Measurements from ENCODE around the gene DMXL1.
"Not testable (repeated sequence)": the region's sequence is repeated elsewhere in the genome, so short reads cannot be mapped to it uniquely, and the experiment has no call there.

The DMXL1 gene

DNA sequence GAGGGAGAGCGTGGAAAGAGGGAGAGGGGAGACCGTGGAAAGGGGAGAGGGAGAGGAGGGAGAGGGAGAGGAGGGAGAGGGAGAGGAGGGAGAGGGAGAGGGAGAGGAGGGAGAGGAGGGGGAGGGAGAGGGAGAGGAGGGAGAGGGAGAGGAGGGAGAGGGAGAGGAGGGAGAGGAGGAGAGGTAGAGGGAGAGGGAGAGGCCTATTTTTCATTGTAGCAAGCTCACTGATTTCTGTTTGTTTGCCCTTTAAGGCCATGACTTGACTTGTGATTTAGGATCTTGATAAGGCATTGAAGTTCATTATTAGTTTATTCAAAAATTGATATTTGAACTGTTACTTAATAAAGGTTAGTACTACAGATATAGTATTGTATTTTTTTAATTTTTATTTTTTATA is 52.4 kb downstream of the DMXL1 start:
- no peak for DNase-seq
- TF ChIP-seq GATA1 (IDR thresholded peaks at IDR 0.05; ENCODE audit: low read depth, low read length) = no peak
- TF ChIP-seq POLR2A (IDR thresholded peaks at IDR 0.05; ENCODE audit: low read length) = no peak

DNA sequence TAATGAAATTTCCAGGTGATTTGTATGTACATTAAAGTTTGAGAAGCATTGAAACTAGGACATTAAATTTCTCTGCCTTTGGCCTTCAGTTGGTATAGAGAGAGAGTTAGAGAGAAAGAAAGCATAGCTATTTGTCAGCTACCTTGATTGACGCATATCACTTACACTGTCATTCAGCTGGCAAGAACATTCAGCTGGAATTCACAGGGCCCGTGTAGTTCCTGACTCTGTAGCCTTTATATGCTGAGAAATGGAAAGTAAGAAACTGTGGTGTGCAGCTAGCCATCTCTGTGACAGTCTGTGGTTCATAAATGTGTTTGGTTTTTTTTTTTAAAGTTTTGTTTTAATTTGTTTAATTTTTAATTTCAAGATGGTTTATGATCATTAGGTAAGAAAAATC is 58.9 kb downstream of the DMXL1 start:
- no peak for TF ChIP-seq POLR2A (IDR thresholded peaks at IDR 0.05; ENCODE audit: low read length)
- no peak for TF ChIP-seq GATA1 (IDR thresholded peaks at IDR 0.05; ENCODE audit: low read depth, low read length)

DNA sequence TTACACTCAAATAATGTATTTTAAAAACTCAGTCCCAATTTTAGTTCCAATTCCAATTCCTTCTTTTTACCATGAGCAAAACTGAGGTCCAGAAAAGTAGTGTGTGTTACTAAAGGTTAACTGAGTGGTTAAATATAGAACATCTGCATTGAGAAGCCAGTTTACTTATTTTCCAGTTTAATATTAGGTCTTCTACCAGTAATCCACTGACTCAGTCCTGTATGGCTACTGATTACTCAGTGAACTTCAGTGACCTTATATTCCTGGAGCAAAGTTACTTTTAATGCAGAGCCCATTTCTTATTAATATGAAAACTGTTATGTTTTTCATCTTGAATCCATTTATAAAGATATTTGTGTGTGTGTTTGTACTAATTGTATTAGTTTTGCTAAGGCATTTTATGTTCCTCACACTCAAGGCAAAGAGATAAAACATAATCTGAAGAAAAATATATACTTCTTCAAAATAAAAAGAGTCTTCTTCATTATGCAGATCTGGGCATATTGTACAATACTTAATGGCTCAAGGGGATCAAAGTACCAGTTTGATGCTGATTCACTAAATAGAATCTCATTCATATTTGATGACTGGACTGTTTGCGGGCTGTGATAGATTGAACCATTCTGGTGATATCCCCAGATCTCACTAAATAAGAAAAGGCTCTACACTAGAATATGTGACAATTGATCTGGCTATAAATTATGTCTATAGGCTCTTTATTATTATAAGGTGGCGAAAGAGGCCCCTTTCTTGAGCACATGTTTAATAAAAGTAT is 60.8 kb downstream of the DMXL1 start:
- TF ChIP-seq POLR2A (IDR thresholded peaks at IDR 0.05; ENCODE audit: low read length) = no peak
- no peak for TF ChIP-seq GATA1 (IDR thresholded peaks at IDR 0.05; ENCODE audit: low read depth, low read length)
- DNase-seq = no peak

More for the DNA sequence above, 58.9 kb downstream of the DMXL1 start:
- no peak for DNase-seq

DNA sequence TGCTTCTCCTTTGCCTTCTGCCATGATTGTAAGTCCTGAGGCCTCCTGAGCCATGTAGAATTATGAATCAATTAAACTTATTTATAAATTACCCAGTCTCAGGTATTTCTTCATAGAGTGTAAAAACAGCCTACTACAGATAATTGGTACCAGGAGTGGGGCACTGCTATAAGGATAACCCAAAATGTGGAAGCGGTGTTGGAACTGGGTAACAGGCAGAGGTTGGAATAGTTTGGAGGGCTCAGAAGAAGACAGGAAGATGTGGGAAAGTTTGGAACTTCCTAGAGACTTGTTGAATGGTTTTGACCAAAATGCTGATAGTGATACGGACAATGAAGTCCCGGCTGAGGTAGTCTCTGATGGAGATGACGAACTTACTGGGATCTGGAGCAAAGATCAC is 64.9 kb downstream of the DMXL1 start:
- DNase-seq = not testable (repeated sequence)

DNA sequence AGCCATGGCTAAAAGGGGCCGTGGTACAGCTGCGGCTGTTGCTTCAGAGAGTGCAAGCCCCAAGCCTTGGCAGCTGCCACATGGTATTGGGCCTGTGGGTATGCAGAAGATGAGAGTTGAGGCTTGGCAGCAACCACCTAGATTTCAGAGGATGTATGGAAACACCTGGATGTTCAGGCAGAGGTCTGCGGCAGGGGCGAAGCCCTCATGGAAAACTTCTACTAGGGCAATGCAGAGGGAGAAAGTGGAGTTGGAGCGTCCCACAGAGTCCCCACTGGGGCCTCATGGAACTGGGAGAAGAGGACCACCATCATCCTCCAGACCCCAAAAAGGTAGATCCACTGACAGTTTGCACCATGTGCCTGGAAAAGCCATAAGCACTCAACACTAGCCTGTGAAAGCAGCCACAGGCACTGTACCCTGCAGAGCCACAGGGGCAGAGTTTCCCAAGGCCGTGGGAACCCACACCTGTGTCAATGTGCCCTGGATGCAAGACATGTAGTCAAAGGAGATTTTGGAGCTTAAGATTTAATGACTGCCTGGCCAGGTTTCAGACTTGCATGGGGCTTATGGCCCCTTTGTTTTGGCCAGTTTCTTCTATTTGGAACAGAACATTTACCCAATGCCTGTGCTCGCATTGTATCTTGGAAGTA is 65.9 kb downstream of the DMXL1 start:
- no peak for DNase-seq
- no peak for TF ChIP-seq GATA1 (IDR thresholded peaks at IDR 0.05; ENCODE audit: low read depth, low read length)
- TF ChIP-seq POLR2A (IDR thresholded peaks at IDR 0.05; ENCODE audit: low read length) = no peak

DNA sequence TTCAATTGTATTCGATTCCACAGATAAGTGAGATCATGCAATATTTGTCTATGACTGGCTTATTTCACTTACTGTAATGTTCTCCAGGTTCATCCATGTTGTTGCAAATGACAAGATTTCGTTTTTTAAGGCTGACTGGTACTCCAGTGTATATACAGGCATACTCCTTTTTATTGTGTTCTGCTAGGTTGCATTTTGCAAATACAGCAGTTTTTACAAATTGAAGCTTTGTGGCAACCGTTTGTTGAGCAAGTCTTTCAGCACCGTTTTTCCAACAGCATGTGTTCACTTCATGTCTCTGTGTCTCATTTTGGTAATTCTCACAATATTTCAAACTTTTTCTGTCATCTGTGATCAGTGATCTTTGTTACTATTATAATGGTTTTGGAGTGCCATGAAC is 82.7 kb downstream of the DMXL1 start:
- no peak for DNase-seq
- no peak for TF ChIP-seq GATA1 (IDR thresholded peaks at IDR 0.05; ENCODE audit: low read depth, low read length)
- TF ChIP-seq POLR2A (IDR thresholded peaks at IDR 0.05; ENCODE audit: low read length) = no peak

DNA sequence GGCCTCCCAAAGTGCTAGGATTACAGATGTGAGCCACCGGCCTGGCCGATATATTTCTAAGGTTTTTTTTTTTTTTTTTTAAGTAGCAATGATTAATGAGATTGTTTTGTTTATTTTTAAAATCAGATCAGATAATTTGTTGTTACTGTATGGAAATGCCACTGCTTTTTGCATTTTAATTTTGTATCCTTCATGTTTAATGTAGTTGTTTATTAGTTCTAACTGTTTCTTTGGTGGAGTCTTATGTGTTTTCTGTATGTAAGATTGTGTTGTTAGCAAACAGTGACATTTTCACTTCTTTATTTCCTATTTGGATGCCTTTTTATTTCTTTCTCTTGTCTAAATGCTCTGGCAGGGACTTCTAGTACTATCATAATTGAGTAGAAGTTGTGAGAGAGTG is 87.3 kb downstream of the DMXL1 start:
- no peak for TF ChIP-seq GATA1 (IDR thresholded peaks at IDR 0.05; ENCODE audit: low read depth, low read length)
- no peak for TF ChIP-seq POLR2A (IDR thresholded peaks at IDR 0.05; ENCODE audit: low read length)
- DNase-seq = no peak

DNA sequence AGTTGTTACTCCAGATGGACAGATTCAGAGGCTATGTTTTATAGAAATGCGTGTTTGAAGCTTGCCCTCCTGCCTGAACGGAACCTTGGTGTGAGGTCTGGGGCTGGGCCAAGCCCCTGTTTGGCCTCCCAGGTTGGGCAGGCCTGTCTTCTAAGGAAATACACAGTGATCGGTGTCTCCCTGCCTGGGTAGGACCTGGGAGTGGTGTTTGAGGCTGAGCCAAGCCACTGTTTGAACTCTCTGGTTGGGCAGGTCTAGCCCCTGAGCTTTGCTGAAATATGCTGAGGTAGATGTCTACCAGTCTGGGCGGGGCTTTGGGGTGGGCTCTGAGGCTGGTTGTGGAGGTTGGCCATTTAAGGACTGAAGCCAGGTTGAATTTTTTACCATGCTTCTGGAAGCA is 90.5 kb downstream of the DMXL1 start:
- no peak for TF ChIP-seq GATA1 (IDR thresholded peaks at IDR 0.05; ENCODE audit: low read depth, low read length)
- TF ChIP-seq POLR2A (IDR thresholded peaks at IDR 0.05; ENCODE audit: low read length) = no peak
- no peak for DNase-seq

DNA sequence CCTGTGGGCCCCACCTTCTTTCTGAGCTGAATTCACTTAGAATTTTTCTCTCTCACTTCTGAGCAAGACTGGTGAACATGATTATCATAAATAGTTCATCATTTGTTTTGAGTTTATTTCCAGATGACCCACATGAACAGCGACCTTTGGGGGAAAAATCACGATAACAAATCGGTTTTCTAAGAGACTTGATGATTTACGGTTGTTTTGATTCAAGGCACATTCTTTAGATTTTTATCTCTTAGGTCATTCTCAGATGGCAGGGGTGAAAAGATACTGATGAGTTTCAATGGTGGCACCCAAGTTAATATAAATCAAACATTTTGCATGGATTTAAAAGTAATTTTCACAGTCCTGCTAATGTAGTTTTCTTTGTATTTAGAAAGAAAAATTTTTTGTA is 95.1 kb downstream of the DMXL1 start:
- no peak for DNase-seq
- TF ChIP-seq POLR2A (IDR thresholded peaks at IDR 0.05; ENCODE audit: low read length) = no peak
- no peak for TF ChIP-seq GATA1 (IDR thresholded peaks at IDR 0.05; ENCODE audit: low read depth, low read length)

DNA sequence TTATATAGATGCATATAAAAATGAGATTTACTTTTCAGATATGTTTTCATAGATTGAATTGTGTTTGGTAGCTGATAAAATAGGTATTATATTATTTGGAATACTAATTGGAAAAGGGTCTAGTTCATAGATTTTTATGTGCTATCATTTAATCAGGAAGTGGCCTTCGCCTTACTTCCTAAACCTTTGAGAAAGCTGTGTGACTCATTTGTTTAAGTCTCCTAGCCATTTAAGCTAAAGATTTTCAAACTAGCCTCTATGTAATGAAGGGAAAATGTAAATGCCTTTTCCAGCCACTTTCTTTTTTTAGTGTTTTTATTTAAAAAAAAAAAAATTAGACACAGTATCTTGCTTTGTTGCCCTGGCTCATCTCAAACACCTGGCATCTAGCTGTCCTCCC is 97.5 kb downstream of the DMXL1 start:
- TF ChIP-seq POLR2A (IDR thresholded peaks at IDR 0.05; ENCODE audit: low read length) (no peak), GATA1 (IDR thresholded peaks at IDR 0.05; ENCODE audit: low read depth, low read length) (no peak)

DNA sequence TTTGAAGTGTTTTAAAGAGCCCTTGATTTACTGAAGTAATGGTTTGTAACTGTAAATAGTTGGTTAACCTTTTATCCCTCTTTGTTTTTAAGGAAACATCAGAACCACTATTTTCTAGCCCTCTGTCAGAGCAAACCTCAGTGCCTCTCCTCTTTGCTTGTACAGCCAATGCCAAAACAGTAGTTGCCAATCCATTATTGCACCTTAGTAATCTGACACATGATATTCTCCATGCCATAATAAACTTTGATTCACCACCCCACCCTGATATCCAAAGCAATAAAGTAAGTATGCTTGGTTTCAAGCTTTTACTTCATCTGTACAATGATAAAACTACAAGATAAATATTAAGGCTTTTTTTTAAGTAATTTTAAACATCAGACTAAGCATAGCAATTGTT is 100.8 kb downstream of the DMXL1 start:
- no peak for DNase-seq
- TF ChIP-seq POLR2A (IDR thresholded peaks at IDR 0.05; ENCODE audit: low read length) = no peak
- no peak for TF ChIP-seq GATA1 (IDR thresholded peaks at IDR 0.05; ENCODE audit: low read depth, low read length)

More for the DNA sequence above, 97.5 kb downstream of the DMXL1 start:
- DNase-seq = no peak

DNA sequence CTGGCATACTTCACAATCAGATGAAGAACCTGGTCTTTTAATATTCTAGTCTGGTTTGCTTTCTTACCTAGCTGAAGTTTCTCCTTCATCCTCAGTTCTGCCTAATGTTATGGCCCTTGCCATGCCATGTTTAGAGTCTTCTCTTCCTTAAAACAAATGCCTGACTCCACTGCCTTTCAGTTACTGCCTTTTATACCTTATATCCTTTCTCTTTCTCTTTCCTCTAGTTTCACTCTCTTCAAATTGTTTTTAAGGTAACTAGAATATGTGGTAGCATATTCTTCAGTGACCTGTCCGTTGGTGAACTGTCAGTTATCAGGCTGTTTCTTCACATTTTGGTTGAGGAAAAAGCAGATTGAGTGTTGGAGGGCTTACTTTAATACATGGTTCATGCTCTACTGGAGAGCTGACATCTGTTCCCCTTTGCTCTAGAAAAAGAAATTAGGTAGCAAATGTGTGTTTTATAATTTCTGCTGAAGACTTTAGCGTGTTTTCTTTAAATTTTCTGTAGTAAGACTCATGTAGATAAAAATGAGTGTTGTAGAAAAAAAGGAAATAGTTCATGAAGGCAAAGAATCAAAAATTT is 103.8 kb downstream of the DMXL1 start:
- DNase-seq = no peak
- TF ChIP-seq POLR2A (IDR thresholded peaks at IDR 0.05; ENCODE audit: low read length) (no peak), GATA1 (IDR thresholded peaks at IDR 0.05; ENCODE audit: low read depth, low read length) (no peak)

DNA sequence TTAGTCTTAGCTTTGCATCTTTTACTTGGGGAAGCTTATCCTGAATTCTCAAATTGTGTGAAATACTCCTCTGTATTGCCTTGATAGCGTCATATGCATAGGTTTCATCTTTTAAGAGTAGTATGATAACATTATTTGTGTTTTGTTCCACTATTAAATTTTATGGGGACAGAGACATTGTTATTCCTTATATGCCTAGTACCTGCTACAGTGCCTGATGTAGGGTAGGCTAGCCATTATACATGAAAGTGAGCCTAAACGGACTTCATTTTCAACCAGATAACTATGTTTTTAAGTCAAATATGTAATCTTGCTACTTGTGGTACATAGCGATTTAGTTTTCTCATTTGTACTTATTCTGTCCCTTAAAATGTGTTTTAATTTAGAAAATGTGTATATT is 105.9 kb downstream of the DMXL1 start:
- TF ChIP-seq GATA1 (IDR thresholded peaks at IDR 0.05; ENCODE audit: low read depth, low read length) = no peak
- no peak for TF ChIP-seq POLR2A (IDR thresholded peaks at IDR 0.05; ENCODE audit: low read length)
- DNase-seq = no peak

DNA sequence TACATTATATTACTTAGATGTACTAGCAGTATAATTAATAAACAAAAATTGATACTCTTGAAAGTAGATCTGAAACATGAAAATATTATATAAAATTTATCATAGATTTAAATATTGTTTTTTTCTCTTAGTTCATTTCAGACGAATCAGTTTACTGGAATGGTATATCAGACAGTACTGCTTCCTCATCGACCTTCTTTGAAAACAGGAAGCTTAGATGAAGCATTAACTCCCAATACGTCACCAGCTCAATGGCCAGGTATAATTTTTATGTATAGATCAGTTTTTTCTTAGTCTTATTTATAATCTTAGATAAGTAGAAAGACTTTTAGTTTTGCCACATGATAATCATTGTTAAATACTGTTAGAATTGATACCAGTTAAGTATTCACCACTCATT is 106.3 kb downstream of the DMXL1 start:
- TF ChIP-seq POLR2A (IDR thresholded peaks at IDR 0.05; ENCODE audit: low read length) (no peak), GATA1 (IDR thresholded peaks at IDR 0.05; ENCODE audit: low read depth, low read length) (no peak)
- DNase-seq = no peak

DNA sequence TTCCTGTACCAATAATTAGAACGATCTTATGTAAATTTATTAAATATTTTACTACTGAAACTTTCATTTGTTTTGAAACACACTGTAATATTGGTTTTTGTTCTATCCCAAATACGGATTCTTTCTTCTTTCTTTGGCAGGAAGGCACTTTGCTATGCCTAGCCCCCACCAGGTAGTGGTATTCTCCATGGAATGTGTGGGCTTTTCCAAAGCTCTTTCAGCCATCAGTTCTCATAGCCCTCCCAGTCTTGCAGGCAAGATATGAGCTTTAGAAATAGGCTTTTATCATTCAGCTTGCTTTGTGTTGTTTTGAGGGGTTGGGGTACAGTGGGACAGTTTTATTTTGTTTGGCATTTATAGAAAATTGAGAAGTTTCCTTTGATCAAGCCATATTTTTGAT is 107.5 kb downstream of the DMXL1 start:
- TF ChIP-seq POLR2A (IDR thresholded peaks at IDR 0.05; ENCODE audit: low read length) = no peak
- no peak for TF ChIP-seq GATA1 (IDR thresholded peaks at IDR 0.05; ENCODE audit: low read depth, low read length)
- DNase-seq = no peak

Measured in erythroblast (primary cell).